ENCODE data around the gene BDKRB2. TPM values are rescaled to one million over a fixed set of nuclear protein-coding genes. Genes with fewer than 3 reads are reported as not detected.
A peak's percentile ranks its signal among the peaks of the same experiment; 100 is the strongest.

The BDKRB2 gene
- total RNA-seq, 1 experiment from 2014 or later, result 8.8 TPM

DNA sequence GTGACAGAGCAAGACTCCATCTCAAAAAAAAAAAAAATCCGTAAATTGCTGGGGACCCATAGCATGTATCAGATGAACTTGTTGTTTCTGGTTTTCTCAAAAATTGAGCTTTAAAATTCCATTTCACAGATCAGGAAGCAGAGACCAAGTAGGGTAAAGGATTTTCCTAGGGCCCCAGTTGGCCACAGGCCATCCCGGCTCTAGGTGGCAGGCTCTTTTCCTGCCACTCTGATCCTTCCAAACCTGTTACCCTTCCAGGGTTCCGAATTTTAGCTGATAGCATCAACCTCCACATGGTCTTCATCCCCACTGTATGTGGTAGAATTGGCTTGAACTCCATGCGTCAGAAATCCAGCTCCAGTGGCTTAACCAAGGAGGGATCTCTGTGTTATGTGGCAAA lies 36.1 kb upstream of the BDKRB2 start:
- no peak overlapping the region for H3K4me3 ChIP-seq
- H3K36me3 ChIP-seq, result no peaks in the 10 kb centered on the region
- no peak for DNase-seq
- no peaks in the 10 kb centered on the region for H3K9me3 ChIP-seq
- H3K27me3 ChIP-seq, result no peaks in the 10 kb centered on the region

DNA sequence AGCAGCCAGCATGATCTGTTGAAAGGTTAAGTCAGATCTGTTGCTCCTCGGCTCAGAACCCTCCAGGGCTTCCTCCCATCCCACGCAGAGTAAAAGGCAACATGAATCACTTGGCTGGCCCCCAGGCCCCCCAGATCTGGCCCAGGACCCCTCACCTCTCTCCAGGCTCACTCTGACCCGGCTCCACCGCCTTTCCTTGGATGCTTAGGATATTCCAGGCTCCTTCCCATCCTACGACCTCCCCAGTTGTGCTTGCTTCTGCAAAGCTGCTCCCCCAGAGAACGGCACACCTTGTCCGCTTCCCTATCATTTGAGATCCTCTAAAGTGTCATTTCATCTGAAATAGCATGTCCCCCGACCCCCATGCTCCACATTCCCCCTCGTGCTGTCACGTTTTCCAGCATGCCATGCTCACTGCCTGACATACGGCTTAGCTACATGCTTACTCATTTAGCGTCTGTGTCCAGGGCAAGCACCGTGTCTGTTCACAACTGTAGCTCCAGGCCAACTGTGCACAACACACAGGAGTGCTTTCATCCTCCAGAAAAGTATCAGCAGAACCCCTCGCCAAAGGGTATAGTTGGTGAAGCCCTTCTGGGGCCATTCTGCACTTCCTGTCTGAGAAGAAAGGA lies 33.6 kb upstream of the BDKRB2 start:
- Histone ChIP-seq H3K9me3 (no peaks in the 10 kb centered on the region), H3K4me3 (no peak overlapping the region), H3K27me3 (no peaks in the 10 kb centered on the region), H3K36me3 (no peaks in the 10 kb centered on the region)
- DNase-seq, result no peak

DNA sequence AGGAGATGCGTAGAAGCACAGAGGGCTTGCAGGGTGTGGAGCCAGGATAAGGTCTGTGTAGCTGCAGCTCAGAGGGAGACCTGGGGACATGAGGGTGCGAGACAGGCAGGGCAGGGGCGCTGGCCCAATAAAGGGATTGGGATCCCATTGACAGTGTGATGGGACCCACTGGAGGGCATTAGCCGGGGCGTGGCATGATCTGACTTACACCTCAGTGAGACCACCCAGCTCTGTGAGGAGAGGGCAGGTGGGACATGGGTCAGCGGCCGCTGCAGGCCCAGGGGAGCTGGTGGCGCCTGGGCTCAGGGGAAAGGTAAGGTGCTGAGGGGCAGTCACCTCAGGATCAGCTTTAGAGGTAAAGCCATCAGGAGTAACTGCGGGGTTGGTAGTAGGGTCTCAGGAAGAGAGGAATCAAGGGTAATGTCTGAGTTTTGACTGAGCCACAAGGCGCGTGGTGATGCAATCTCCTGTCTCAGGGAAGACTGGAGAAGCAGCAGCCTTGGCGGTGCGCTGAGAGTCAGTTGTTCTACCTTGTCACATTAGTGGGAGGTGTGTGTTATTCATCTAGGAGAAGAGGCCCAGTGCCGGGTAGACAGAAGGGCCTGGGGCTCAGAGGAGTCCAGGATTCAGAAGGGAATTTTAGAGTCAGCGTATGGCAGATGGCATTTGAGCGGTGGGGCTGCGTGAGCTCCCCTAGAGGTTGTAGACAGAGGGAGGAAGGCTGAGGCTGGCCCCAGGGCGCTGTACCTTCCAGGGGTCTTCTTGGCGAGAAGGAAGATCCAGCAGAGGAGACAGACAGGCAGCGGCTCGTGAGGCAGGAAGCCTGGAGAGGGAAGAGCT lies 30.8 kb upstream of the BDKRB2 start:
- DNase-seq, result no peak
- Histone ChIP-seq H3K36me3 (no peaks in the 10 kb centered on the region), H3K27me3 (no peaks in the 10 kb centered on the region), H3K9me3 (no peaks in the 10 kb centered on the region), H3K4me3 (no peak overlapping the region)

DNA sequence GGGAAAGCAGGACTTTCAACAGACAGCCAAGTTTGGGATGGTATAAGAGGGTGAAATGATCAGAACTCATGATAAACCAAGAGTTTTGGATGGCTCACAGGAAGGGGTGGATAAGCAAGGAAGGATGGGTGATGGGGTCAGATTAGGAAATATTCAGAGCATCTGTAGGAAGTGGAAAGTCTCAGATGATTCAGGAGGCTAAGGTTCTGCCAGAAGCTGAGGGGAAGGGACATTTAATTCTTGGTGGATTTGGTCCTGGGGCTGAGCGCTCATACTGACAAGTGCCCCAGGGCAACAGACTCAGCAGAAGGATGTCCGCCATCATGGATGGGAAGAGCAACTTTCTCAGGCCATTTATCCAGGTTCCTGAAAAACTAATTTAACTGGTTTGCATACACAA lies 28.4 kb upstream of the BDKRB2 start:
- peak; percentile 55 for DNase-seq
- H3K4me3 ChIP-seq, result no peak overlapping the region
- H3K36me3 ChIP-seq, result no peaks in the 10 kb centered on the region
- H3K9me3 ChIP-seq, result no peaks in the 10 kb centered on the region
- no peaks in the 10 kb centered on the region for H3K27me3 ChIP-seq

DNA sequence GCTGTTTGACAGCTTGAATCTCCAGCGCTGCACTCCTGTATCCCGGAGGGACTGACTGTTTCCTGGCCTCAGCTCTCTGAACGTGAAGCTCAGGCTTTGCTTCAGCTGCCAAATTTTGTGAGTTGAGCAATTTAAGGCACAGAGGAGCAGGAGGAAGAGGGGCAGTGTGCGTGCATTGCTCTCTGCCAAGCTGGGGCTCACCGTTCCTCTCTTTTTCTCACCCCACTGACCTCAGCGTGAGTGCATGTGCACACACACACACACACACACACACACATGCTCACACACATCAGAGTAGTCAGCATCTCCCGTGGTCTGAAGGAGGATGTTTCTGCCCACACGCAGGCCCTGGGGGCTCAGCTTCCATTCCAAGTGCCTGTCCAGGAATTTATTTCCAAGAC lies 27.8 kb upstream of the BDKRB2 start:
- Histone ChIP-seq H3K27me3 (no peaks in the 10 kb centered on the region), H3K36me3 (no peaks in the 10 kb centered on the region), H3K9me3 (no peaks in the 10 kb centered on the region), H3K4me3 (no peak overlapping the region)
- peak; percentile 93 for DNase-seq

DNA sequence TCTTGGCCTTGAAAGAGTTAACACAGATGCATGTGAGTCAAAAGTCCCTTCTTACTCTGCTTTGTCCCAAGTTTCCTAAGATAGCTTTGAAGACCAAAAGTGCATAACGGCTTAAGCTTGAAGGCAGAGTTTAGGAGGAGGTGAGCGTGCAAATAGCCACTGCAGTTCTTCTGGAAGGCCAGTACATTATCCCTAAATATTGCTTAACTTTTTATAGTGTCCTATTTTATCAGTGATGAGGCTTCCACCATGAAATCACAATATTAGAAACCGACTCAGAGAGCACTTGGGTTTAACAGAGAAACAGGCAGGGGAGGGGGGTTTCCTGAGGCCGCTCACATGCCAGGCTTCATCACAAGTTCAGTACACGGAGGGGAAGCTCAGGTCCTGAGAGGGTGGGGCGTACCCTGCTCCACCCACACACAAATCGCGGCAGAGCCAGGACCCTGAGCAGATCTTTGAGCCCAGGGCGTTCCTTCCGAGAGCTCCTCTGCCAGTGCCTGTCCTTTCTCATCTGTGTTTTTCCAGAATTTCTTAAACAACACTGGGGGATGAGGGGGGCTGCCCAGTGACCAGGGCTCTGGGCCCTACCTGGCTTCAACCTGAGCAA lies 26.8 kb upstream of the BDKRB2 start:
- DNase-seq, result no peak

DNA sequence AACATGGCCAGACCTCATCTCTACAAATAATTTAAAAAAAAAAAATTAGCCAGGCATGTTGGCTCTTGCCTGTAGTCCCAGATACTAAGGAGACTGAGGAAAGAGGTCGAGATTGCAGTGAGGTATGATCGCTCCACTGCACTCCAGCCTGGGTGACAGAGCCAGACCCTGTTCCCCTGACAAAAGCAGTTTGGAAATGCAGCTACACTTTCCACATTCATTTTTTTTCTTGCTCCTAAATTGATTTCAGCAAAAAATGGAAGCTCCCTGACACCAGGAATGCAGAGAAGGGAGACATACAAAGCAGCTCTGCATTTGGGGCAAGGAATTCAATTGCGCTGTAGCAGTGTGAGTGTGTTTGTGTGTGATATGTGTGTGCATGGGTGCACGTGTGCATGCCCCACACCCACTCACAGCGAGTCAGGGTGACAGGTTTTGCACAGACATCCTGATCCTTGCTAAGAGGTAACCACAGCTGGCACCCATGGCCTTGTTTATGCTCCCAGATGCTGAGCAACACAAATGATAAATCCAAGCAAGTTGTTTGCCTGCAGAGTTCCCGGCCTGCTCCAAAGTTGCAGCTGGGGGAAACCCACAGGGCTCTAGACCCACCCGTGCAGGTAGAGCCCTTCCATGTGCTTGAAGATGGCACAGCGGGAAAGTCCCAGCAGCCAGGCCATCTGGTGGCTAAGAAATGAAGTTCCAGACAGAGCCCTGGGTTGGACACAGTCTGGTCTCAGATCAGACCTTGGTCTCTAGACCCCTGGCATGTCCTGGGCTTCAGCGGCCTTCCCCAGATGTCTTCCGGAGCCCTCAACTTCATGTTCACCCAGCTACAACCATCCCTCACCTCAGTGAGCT lies 25.9 kb upstream of the BDKRB2 start:
- no peaks in the 10 kb centered on the region for H3K9me3 ChIP-seq
- H3K4me3 ChIP-seq, result no peak overlapping the region
- H3K27me3 ChIP-seq, result no peaks in the 10 kb centered on the region
- no peak for DNase-seq
- no peaks in the 10 kb centered on the region for H3K36me3 ChIP-seq

More for the DNA sequence above, 26.8 kb upstream of the BDKRB2 start:
- Histone ChIP-seq H3K4me3 (no peak overlapping the region), H3K9me3 (no peaks in the 10 kb centered on the region), H3K27me3 (no peaks in the 10 kb centered on the region), H3K36me3 (no peaks in the 10 kb centered on the region)

DNA sequence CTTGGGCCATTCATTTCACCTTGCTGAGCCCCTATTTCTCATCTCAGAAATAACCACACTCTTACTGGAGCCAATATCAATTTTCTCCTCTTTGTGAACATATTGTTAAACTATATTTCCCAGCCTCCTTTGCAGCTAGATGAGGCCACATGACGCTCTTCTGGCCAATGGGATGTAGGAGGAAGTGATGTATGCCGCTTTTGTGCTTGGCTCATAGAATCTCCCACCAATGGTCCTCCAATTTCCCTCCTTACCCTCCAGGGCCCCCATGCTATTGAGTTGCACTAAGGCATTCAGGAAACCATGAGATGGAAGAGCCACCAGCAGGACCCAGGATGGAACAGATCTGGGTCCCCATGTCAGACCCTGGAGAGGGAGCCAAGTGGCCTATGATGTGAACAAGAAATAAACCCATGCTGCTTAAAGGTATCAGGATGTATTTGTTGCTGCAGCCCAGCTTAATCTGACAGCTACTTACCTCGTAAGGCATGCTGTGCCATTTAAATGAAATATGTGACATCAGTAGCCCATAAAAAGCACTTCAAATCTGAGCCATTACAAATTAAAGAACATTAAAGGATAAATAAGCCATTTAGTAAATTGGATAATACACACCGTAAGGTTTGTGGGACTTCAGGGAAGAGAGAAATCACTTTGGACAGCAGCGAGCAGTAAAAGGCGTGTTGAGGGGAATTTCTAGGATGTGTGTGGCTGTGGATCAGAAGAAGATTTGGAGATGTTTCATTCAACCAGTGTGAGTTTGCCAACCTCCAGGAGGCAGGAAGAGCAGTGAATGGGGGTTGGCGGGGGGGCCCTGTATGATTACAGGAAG lies 24.4 kb upstream of the BDKRB2 start:
- Histone ChIP-seq H3K36me3 (no peaks in the 10 kb centered on the region), H3K9me3 (no peaks in the 10 kb centered on the region), H3K27me3 (no peaks in the 10 kb centered on the region), H3K4me3 (no peak overlapping the region)
- no peak for DNase-seq

DNA sequence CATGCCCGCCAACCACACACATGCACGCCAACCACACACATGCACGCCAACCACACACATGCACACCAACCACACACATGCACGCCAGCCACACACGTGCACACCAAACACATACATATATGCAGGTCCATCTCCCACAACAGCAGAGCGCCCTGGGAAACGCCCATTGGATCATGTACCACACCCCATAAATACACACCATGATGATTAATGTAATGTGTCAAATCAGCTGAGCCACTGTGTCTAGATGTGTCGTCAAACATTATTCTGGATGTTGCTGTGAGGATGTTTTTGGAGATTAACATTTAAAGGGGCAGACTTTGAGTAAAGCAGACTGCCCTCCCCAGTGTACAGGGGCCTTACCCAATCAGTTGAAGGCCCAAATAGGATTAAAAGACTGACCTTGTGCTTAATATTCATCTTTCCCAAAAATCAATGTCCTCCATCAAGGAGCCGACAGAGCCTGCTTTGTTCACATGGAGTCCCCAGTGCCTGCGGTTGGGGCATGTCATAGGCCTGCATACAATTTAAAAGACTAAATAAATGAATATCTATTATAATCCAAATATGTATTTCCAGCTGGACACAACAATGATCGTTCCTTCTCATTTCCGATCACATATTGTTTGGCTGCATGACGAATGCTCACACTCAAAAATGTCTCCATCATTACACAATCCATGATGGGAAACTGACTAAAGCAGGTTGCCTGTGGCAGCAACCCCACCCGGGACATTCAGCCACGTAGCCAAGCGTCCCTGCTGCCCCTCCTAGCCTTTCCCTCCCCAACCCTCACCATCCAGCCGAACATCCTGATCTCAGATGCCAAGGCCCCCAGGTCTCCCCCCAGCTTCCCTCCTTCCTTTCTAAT lies 23.2 kb upstream of the BDKRB2 start:
- DNase-seq, result no peak

DNA sequence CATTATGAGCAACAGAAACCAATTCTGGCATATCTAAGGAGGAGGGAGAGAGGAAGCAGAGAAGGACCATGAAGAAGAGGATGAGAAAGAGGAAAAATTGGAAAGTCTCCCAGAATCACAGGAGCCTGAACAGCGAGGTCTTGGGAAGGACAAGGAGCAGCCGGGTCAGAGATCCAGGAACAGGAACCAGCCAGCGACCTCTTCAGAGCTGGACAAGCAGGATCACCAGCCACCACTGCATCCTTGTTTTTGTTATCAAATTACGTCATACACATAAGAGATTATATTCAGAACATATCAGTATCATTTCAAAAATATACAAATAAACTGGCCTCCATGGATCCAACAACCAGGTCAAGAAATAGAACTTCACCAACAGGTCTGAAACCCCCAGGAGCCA lies 22.1 kb upstream of the BDKRB2 start:
- Histone ChIP-seq H3K36me3 (no peaks in the 10 kb centered on the region), H3K27me3 (no peaks in the 10 kb centered on the region), H3K9me3 (no peaks in the 10 kb centered on the region), H3K4me3 (no peak overlapping the region)
- no peak for DNase-seq

More for the DNA sequence above, 23.2 kb upstream of the BDKRB2 start:
- no peaks in the 10 kb centered on the region for H3K36me3 ChIP-seq
- H3K4me3 ChIP-seq, result no peak overlapping the region
- no peaks in the 10 kb centered on the region for H3K9me3 ChIP-seq
- H3K27me3 ChIP-seq, result no peaks in the 10 kb centered on the region

DNA sequence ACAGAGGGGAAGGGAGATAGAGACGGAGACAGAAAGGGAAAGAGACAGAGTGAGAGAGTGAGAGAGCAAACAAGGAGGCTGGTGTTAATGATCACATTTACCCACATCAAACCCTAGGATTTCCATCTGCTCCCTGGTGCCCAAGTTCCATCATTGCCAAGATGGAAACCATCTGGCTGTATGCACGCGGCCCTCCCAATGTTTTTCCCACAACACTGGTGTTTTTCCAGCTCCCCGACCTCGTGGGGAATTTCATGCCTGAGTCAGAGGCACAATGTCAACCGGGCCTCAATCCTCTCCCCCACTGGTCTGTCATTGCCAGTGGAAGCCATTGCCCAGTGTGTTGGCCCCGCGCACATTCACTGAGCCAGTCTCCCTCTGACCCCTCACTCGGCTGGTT lies 19.9 kb upstream of the BDKRB2 start:
- no peaks in the 10 kb centered on the region for H3K27me3 ChIP-seq
- no peak overlapping the region for H3K4me3 ChIP-seq
- H3K9me3 ChIP-seq, result no peaks in the 10 kb centered on the region
- H3K36me3 ChIP-seq, result no peaks in the 10 kb centered on the region
- DNase-seq, result no peak

DNA sequence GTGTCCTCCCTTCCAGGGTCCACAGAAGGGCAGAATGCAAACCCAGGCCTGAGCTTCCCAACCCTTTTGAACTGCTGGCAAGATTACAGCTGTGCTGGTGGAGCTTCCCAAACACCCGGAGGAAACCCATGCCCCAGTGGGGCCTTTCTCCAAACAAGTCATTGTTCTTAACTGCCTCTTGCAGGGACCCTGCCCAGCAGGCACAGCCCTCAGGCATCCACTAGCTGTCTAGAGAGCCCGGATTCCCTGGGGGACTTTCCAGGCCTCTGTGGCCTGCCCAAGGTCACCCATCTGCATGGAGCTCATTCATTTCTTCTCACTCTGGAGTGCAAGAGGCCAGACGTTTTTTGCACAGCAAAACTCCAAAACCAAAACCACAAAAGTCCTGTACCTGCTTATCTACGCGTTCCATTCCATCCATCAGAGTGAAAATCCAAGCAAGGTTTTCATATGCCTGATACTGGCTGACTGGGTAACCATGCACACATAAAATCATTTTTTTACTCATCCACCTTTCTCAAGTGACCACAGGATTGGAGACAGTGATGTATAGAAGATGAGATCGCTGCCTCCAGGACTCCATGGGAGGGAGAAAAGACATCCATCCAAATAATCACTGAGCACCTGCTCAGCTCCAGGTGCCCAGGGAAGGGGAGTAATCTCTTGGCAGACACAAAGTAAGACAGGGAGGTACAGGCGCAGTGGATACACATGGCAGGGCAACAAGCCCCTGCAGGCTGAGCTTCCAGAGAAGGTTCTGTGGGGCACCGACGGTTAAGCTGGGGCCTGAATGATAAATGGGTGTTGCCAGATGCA lies 17.2 kb upstream of the BDKRB2 start:
- no peak for DNase-seq
- Histone ChIP-seq H3K4me3 (no peak overlapping the region), H3K9me3 (no peaks in the 10 kb centered on the region), H3K27me3 (no peaks in the 10 kb centered on the region), H3K36me3 (no peaks in the 10 kb centered on the region)

DNA sequence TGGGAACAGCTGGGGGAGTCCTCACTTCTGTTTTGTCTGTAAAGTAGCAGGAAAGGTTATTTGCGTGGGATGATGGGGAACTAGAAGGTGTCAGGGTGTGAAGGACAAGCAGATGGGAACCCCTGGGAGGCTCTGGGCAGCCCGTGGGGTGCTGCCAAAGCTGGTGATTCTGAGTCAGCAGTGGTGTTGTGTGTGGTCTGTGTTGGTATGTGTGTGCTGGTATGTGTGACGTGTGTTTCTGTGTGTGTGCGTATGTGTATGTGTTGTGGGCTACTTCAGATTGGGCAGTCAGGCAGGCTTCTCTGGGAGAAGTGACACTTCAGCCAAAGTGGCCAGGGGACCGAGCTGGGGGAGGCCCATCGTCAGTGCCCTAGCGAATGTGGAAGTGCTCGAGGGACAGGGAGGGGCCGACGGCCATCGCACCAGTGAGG lies 15.3 kb upstream of the BDKRB2 start:
- H3K9me3 ChIP-seq, result no peaks in the 10 kb centered on the region
- H3K27me3 ChIP-seq, result no peaks in the 10 kb centered on the region
- no peaks in the 10 kb centered on the region for H3K36me3 ChIP-seq
- H3K4me3 ChIP-seq, result no peak overlapping the region
- no peak for DNase-seq

DNA sequence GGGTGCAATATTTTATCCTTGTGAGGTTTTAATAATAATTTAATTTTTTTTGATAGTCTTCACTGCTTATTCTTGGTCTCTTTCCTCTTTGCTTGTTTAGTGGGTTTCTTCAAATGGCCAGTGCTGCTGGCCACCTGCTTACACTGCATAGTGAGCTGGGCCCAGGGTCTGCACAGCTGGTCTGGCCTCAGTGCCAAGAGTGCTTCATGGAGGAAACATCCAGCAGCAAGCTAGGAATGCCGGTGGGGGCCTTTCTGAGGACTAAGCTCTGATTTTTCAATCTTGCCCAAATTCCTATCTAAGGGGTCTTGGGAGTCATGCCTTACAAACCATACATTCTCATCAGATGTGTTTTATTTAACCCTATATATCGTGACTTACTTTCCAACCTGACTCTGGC lies 13.3 kb upstream of the BDKRB2 start:
- no peaks in the 10 kb centered on the region for H3K36me3 ChIP-seq
- no peak overlapping the region for H3K4me3 ChIP-seq
- H3K9me3 ChIP-seq, result no peaks in the 10 kb centered on the region
- no peak for DNase-seq
- H3K27me3 ChIP-seq, result no peaks in the 10 kb centered on the region
